ENCODE results near the gene CYP8B1. TPM values are rescaled to one million over a fixed set of nuclear protein-coding genes. Genes with fewer than 3 reads are reported as not detected.

The CYP8B1 gene
- total and polyA plus RNA-seq, 9 of the 15 experiments (the other 6 are each of a cell fraction or from before 2014, with no cell fraction given) = 0.04 TPM; not detected in 8

DNA sequence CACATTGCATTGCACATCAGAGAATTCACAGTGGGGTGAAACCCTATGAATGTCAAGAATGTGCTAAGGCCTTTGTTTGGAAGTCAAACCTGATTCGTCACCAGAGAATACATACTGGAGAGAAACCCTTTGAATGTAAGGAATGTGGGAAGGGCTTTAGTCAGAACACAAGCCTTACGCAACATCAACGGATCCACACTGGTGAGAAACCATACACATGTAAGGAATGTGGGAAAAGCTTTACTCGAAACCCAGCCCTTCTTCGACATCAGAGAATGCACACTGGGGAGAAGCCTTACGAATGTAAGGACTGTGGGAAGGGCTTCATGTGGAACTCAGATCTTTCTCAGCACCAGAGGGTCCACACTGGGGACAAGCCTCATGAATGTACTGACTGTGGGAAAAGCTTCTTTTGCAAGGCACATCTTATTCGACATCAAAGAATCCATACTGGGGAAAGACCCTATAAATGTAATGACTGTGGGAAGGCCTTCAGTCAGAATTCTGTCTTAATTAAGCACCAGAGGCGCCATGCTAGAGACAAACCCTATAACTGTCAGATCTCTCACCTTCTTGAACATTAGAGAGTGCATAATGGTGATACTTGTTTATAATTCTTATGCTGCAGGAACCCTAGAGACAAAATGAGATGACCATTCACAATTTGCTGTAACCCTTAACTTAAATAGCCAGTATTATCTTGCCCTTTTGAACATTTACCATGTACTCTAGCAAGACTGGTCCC lies 39.3 kb upstream of the CYP8B1 start (continued):
- TF ChIP-seq, protein P1, sequence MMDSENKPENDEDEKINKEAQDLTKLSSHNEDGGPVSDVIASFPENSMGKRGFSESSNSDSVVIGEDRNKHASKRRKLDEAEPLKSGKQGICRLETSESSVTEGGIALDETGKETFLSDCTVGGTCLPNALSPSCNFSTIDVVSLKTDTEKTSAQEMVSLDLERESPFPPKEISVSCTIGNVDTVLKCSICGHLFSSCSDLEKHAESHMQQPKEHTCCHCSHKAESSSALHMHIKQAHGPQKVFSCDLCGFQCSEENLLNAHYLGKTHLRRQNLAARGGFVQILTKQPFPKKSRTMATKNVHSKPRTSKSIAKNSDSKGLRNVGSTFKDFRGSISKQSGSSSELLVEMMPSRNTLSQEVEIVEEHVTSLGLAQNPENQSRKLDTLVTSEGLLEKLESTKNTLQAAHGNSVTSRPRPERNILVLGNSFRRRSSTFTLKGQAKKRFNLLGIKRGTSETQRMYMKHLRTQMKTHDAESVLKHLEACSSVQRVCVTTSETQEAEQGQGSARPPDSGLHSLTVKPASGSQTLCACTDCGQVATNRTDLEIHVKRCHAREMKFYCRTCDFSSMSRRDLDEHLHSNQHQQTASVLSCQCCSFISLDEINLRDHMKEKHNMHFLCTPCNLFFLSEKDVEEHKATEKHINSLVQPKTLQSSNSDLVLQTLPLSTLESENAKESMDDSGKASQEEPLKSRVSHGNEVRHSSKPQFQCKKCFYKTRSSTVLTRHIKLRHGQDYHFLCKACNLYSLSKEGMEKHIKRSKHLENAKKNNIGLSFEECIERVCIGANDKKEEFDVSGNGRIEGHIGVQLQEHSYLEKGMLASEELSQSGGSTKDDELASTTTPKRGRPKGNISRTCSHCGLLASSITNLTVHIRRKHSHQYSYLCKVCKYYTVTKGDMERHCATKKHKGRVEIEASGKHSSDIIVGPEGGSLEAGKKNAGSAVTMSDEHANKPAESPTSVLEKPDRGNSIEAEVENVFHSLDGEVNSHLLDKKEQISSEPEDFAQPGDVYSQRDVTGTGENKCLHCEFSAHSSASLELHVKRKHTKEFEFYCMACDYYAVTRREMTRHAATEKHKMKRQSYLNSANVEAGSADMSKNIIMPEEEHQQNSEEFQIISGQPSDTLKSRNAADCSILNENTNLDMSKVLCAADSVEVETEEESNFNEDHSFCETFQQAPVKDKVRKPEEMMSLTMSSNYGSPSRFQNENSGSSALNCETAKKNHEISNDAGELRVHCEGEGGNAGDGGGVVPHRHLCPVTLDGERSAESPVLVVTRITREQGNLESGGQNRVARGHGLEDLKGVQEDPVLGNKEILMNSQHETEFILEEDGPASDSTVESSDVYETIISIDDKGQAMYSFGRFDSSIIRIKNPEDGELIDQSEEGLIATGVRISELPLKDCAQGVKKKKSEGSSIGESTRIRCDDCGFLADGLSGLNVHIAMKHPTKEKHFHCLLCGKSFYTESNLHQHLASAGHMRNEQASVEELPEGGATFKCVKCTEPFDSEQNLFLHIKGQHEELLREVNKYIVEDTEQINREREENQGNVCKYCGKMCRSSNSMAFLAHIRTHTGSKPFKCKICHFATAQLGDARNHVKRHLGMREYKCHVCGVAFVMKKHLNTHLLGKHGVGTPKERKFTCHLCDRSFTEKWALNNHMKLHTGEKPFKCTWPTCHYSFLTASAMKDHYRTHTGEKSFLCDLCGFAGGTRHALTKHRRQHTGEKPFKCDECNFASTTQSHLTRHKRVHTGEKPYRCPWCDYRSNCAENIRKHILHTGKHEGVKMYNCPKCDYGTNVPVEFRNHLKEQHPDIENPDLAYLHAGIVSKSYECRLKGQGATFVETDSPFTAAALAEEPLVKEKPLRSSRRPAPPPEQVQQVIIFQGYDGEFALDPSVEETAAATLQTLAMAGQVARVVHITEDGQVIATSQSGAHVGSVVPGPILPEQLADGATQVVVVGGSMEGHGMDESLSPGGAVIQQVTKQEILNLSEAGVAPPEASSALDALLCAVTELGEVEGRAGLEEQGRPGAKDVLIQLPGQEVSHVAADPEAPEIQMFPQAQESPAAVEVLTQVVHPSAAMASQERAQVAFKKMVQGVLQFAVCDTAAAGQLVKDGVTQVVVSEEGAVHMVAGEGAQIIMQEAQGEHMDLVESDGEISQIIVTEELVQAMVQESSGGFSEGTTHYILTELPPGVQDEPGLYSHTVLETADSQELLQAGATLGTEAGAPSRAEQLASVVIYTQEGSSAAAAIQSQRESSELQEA (IDR thresholded peaks at IDR 0.05; ENCODE audit: low read depth) = no peak
- TF ChIP-seq, protein P2, sequence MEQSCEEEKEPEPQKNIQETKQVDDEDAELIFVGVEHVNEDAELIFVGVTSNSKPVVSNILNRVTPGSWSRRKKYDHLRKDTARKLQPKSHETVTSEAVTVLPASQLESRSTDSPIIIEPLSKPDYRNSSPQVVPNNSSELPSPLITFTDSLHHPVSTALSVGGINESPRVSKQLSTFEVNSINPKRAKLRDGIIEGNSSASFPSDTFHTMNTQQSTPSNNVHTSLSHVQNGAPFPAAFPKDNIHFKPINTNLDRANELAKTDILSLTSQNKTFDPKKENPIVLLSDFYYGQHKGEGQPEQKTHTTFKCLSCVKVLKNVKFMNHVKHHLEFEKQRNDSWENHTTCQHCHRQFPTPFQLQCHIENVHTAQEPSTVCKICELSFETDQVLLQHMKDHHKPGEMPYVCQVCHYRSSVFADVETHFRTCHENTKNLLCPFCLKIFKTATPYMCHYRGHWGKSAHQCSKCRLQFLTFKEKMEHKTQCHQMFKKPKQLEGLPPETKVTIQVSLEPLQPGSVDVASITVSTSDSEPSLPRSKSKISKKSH (CRISPR knock-in tag; IDR thresholded peaks at IDR 0.05) = peak; percentile 77; the same call in 1 of the 2 replicates
- TF ChIP-seq, protein P3, sequence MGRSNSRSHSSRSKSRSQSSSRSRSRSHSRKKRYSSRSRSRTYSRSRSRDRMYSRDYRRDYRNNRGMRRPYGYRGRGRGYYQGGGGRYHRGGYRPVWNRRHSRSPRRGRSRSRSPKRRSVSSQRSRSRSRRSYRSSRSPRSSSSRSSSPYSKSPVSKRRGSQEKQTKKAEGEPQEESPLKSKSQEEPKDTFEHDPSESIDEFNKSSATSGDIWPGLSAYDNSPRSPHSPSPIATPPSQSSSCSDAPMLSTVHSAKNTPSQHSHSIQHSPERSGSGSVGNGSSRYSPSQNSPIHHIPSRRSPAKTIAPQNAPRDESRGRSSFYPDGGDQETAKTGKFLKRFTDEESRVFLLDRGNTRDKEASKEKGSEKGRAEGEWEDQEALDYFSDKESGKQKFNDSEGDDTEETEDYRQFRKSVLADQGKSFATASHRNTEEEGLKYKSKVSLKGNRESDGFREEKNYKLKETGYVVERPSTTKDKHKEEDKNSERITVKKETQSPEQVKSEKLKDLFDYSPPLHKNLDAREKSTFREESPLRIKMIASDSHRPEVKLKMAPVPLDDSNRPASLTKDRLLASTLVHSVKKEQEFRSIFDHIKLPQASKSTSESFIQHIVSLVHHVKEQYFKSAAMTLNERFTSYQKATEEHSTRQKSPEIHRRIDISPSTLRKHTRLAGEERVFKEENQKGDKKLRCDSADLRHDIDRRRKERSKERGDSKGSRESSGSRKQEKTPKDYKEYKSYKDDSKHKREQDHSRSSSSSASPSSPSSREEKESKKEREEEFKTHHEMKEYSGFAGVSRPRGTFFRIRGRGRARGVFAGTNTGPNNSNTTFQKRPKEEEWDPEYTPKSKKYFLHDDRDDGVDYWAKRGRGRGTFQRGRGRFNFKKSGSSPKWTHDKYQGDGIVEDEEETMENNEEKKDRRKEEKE (IDR thresholded peaks at IDR 0.05; ENCODE audit: borderline replicate concordance in 1 of 2, control insufficient read depth in 1 of 2, low read depth in 2 of 2, low read length in 1 of 2) = no peak
- peak; percentile 39; the same call in 1 of the 2 replicates for TF ChIP-seq TEAD4 (IDR thresholded peaks at IDR 0.05; ENCODE audit: low read length)
- no peak for TF ChIP-seq TEAD4 (CRISPR knock-in tag; IDR thresholded peaks at IDR 0.05; ENCODE audit: borderline replicate concordance)
- peak in 1 of 2 experiments; percentile 93; a peak in 2 of 3 replicates for TF ChIP-seq CBX3 (IDR thresholded peaks at IDR 0.05; ENCODE audit: borderline replicate concordance in 1 of 2, low read length in 2 of 2)

Data from K562 (cell line).